Stimulated activated CD8-positive, alpha-beta memory T cell treated with anti-CD3 and anti-CD28 coated beads, Interleukin-15, amount 100 ng/mL, for 24 hours (primary cell): Measurements from ENCODE around the gene SLC2A11.
A peak's percentile ranks its signal among the peaks of the same experiment; 100 is the strongest.

Source experiments
- DNase-seq: peaks from one replicate; pipeline ENCODE4 v3.0.0-alpha.2; 2020; ENCODE audit warnings: low read depth

The SLC2A11 gene

DNA sequence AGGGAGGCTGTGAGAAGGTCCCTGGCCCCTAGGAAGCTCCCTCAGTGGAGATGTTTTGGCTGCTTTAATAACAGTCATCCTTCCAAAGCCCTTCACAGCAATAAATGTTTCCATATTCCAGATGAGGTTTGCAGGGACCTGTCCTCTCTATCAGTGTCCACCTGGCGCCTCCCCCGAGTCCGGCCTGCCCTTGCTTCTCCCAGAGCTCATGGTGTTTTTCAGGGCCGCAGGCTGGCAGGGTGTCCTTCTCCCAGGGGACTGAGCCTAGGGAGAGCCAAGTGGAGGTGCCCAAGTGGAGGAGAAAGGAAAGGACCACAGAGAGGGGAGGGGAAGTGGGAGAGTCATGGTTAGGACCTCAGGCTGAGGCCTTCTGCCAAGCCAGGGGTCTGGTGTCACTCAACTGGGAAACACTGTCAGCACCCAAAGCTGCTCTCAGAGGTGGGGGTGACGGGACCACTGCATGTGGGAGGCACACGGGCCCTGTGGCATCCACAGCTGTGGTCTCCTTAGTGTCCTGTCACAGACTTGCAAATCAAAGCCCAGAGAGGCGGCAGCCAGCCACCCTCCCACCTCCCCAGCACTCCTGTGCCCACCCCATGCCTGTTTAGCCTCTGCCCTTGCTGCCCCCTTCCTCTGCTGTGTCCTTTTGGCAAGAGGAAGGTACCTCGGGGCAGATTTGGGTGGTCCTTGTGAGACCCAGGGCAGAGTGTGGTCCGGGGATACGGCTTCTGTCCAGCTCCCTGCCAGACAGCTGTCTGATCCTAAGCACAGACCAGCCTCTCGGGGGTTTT is 25.3 kb upstream of the SLC2A11 start:
- no peak for DNase-seq

DNA sequence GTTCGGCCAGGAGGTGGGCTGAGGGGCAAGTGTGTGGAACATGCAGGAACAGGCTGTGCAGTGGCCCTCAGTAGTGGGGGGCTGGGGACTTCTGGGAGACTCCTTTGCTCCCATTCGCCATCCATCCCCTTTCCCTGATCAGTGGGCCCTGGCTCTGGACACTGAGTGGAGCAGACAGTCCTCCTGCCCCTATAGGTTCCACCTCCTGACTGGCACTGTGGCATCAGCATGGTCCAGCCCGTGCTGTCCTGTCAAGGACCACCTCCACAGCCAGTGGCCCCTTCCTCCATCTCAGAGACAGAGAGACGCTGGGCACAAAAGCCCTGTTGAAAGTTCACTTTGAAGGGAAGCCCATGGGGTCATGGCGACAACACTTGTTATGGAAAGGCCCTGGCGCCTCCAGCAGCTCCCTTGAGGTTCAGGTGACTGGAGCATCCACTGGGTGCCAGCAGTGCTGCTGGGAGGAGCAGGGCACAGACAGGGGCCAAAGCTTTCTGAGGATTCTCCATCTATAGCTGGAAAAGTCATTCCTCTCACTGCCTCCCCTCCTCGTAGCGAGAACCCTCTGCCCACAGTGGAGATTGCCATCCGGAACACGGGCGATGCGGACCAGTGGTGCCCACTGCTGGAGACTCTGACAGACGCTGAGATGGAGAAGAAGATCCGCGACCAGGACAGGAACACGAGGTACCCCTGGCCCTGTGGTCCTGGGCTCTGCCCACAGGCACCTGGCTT is 24.5 kb upstream of the SLC2A11 start:
- DNase-seq: no peak

DNA sequence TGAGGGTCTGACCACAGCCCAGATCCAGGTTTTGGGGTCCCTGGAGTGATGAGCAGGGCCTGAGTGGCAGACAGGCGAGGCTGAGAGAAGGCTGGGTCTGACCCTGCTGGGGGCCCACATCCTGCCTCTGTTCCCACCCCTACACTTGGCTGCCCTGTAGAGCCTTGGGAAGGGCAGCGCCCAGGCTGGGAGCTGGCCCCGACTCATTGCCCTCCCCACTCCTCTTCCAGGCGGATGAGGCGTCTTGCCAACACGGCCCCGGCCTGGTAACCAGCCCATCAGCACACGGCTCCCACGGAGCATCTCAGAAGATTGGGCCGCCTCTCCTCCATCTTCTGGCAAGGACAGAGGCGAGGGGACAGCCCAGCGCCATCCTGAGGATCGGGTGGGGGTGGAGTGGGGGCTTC is 23.8 kb upstream of the SLC2A11 start:
- no peak for DNase-seq

- no peak for DNase-seq
Measured at GRCh38 chr22:23834406-23834792, 23.3 kb upstream of the SLC2A11 start.

GRCh38 chr22:23834793-23835483 is 22.7 kb upstream of the SLC2A11 start:
- no peak for DNase-seq

- DNase-seq: no peak
Measured at GRCh38 chr22:23835484-23836144, 22.1 kb upstream of the SLC2A11 start.

DNA sequence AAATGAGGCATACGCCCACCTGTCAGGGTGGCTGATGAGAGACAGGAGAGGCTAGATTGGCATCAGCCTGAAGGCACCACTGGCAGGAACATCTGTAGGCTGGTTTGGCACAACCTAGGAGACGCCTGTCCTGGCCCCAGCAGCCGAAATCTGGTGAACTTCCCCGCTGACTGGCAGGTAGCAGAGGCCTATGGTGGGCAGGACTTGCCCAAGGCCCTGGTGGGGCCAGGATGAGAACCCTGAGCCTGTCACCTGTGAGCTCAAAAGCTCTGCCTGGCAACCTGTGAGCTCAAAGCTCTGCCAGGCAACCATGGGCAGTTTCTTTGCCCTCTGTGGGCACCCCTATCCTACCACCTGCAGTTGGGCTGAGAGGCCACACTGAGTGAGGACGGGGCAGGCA is 21.4 kb upstream of the SLC2A11 start:
- no peak for DNase-seq

DNA sequence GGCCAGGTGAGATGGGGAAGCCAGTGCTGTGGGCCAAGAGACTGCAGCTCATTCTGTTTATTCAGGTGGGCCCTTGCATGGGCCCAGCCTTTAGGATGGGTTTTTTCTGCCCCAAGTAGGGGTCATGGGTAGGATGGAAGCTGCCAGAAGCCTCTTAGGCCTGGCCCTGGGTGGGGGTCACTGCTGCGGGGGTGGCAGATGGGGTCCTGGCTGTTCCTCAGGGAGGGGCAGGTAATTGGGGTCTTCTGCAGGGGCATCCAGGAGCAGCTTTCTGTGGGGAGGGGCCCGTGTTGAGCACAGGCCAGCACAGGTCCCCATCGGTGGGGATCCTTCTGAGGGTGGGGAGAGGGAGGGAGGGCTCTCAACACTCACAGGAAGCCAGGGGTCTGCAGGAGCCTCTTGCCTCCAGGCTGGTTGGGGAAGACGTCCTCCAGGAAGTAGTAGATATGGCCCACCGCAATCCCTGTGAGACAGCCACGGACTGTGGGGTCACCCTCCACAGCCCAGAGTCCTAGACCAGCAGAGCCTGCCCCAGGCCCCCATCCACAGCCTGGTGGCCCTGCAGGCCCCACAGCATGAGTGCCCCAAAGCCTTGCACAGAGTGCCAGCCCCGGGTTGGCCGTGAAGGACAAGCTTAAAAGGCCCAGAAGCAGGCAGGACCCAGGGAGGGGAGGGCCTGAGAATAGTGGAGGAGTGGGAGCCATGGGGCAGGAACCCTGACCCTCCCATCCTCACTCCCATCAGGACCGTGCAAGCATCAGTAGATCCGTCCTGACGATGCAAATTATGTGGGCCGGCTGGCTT is 20.8 kb upstream of the SLC2A11 start:
- DNase-seq: no peak

- no peak for DNase-seq
Measured at GRCh38 chr22:23837496-23837859, 20.2 kb upstream of the SLC2A11 start.

- no peak for DNase-seq
Measured at GRCh38 chr22:23837911-23838680, 19.6 kb upstream of the SLC2A11 start.

DNA sequence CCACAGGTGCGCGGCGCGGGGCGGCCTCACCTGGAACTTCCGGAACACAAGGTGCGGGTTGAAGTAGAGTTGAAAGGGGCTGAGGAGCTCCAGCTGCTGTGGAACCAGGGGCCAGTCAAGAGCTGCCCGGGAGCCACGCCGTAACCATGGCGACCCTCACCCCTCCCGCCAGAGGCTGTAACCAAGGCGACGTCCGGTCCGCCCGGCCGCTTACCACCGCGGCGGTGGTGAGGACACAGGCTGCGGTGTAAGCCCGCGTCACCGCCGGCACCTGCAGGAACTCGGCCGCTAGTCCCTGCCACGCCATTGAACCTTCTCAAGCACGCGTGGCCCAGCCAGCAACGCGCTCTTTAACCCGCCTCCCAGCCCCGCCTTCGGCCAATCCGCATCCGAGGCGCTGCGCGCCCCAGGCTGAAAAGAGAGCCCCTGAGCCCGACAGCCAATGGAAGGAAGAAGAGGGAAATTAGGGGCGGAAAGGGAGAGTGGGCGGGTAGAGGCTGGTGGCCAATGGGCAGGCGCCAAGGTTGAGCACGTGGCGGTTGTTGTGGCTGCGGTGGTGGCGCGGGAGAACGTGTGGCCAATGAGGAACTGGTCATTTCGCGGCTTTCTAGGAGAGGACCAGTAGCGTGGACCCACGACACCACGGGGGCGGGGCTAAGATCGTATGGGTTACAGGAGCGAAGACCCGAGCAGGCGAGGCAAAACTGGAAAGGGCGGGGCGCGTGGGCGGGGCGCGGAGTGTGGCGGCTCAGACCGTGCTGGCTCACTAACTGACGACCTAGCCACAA is 18.8 kb upstream of the SLC2A11 start, which contains the start of gene DERL3:
DERL3 (minus strand) TSS at position 326 of the 788 bp plus-strand sequence; CDS start at position 307, 19 bp downstream.
- DNase-seq: peak; percentile 90

DNA sequence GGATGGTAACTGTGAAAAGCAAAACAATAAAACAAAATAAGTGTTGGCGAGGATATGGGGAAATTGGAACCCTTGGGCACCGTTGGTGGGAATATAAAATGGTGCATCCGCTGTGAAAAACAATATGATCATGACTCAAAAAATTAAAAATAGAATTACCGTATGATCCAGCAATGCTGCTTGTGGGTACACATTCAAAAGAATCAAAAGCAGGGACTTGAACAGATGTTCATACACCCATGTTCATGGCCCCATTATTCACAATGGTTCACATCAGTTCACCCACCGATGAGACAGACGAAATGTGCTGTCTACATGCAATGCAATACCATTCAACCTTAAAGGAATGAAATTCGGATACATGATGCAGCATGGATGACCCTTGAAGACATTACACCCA is 17.6 kb upstream of the SLC2A11 start:
- no peak for DNase-seq

DNA sequence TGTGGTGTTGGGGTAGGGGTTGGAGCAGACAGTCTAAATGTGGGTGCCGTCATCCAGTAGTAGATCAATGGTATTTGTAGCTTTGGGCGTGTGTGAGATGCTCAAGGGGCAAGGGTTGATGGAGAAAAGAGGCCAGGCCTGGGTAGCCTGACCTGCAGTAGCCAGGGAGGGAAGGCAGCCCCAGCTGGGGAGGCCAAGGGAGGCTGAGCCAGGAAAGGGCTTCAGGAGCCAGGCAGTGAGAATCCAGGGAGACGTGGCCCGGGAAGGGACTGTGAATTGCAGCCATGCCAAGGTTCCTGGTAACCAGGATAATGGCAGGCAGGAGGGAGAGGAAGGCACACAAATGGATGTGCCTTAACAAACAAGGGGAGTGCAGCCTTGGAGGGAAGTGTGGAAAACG is 16.4 kb upstream of the SLC2A11 start:
- no peak for DNase-seq

DNA sequence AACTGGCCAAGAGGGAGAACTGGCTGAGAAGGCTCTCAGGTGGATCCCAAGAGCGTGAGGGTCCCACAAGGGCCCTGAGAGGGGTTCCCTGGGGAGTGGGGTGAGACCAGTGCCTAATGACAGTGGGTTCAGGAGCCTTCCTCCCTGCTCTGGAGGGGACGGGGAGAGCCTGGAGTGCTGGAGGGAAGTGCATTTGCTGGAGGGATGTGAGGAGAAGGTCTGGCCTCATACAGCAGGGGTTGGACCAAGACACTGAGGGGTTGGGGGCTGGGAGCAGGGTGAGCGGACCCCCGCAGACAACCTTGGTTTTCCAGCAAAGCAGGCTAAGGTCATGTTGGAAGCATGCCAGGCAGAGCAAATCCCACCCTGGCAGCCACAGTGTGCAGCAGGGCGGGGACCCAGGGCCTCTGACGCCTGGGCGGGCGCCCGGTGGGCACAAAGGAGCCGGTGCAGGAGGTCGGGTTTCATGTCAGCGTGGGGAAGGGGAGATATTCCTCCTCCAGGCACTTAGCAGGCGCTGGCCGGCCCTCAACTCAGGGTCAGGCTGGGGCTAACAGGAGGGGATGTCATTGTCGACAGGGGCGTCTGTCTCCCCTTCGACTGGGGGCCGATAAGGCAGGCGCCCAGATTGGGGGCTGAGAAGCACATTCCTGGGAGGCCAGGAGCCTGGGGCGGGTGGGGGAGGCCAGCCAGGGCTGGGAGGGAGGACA is 15.8 kb upstream of the SLC2A11 start:
- no peak for DNase-seq

DNA sequence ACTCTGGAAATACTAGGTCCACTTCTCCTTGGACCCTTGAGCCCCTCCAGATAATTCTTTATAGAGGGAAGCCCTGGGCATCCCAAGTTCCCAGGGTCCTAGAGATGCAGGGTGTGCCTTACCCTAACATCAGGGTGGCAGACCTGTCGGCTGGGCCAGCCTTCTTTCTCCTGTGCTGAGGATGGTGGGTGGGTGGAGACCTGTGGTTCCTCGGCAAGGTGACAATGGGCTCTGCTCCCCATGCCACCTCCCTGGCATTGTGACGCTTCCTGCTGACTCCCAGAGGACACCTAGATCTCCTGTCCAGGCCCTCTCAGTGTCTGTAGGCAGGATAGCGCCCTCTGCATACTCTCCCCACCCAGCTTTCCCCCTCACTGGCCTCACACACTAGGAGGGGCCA is 15.1 kb upstream of the SLC2A11 start:
- DNase-seq: no peak

DNA sequence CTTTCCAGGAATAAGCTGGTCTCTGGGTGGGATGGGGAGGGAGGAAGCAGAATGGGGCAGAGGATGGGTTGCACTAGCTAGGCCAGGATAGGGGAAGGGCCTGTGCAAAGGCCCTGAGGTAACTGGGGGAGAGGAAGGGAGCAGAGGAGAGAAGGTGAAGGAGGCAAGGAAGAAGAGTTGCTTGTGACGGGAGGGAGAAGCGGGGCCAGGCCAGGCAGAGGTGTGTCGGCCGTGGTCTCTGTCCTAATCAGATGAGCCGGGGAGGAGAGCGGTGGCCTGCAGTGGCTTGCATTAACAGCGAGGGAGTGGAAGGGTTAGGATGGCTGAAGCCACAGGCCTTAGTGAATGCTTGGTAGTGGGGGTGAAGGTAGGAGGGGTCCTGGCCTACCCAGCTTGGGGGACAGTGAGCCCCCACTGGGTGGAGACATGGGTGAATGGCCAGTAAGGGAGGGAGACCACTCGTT is 12.9 kb upstream of the SLC2A11 start:
- no peak for DNase-seq

DNA sequence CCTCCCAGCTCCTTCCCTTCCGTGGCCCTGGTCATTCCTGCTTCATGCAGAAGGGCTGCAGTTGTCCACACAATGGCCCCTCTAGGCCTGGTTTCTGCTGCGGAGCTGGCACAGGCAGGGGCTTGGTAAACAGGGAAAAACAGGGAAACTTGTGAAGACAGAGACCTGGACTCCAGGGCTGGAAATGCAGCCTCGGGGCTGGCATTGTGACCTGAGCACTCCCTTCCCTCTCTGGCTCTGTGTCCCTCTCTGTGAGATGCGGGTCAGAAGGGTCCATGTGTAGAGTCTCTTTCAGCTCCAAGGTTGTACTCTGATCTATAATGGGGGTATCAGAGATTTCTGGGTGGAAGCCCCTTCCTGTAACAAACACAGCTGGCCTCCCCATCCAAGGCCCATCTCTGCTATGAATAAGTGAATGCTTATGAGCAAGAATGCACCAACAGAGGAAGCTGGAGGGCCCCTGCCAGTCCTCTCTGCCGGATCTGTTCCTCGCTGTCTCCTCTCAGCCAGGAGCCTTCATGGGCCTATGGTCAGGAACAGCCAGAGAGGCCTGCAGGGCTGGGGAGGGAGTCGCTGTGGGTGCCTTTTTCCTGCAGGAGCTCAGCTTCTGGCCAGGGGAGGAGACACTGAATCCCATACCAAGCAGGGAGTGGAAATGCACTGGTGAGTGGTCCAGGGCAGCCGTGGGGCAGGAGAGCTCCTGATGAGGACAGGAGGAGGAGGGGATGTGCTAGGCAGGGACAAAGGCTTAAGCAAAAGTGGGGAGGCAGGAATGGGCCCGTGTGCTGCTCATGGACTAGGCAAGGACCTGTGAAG is 12.2 kb upstream of the SLC2A11 start:
- no peak for DNase-seq

GRCh38 chr22:23846081-23846469 is 11.6 kb upstream of the SLC2A11 start:
- DNase-seq: no peak
